ENCODE data around the gene MEX3D. TPM values are rescaled to one million over a fixed set of nuclear protein-coding genes. Genes with fewer than 3 reads are reported as not detected.

The MEX3D gene
- total RNA-seq, 1 experiment from 2014 or later: 69.2 TPM

DNA sequence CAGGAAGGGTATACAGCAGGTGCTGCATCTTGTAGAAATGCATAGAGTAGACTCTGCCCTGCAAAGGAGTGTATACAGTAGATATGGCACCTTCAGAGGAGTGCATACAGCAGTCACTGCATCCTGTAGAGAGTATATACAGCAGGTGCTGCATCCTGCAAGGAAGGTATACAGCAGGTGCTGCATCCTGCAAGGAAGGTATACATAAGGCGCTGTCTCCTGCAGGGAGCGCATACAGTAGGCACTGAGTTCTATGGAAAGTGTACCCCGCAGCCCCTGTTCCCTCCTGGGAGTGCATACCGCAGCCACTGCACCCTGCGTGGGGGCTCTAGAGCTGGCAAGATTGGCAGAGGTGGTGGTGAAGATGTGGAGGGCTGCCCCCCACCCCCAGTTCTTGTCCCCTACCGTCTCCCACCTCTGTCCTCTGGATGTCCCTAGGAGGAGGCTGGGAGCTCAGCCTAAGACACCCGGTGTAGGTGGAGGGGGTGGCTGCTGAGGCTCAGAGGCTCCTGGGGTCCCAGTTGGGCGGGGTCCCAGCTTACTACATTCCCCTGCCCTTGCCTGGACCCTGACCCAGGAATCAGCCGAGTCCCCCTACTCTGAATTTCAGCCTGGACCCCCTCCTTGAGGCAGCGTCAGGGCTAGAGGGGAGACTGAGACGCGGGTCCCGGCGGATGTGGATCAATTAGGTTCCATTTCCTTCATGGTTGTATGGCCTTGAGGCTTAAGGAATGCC lies 53.0 kb downstream of the MEX3D start:
- H3K79me2 ChIP-seq (ENCODE audit: insufficient read depth, low read length): peaks cover 10% of the 10 kb centered on the region; the same call in 1 of the 2 replicates
- POLR2A ChIA-PET: no interaction called here
- H4K20me1 ChIP-seq (ENCODE audit: insufficient read depth): no peaks in the 10 kb centered on the region
- H3K9me3 ChIP-seq (ENCODE audit: control insufficient read depth in 1 of 2, insufficient read depth in 1 of 2, low read depth in 1 of 2, low read length in 2 of 2): no peaks in the 10 kb centered on the region
- peaks cover 16 to 39% of the 10 kb centered on the region in 2 experiments for H3K4me1 ChIP-seq (ENCODE audit: control insufficient read depth in 1 of 2, insufficient read depth in 2 of 2, low read length in 2 of 2)
- no peak overlapping the region for H3K9ac ChIP-seq (ENCODE audit: low read length)
- BruUV-seq (replicated peaks): no TSS peak
- H3K27me3 ChIP-seq (ENCODE audit: insufficient read depth, low read length): no peaks in the 10 kb centered on the region
- H3K36me3 ChIP-seq (ENCODE audit: control insufficient read depth in 1 of 2, insufficient read depth in 2 of 2, low read length in 2 of 2): no peaks in the 10 kb centered on the region
- no peak overlapping the region for H3K4me3 ChIP-seq (replicated peaks in 1 of 2; ENCODE audit: low read depth in 1 of 2, low read length in 2 of 2)
- H3K9me2 ChIP-seq (ENCODE audit: insufficient read depth): no peaks in the 10 kb centered on the region
- RAD21 ChIA-PET (ENCODE audit: low non-redundant PET in 1 of 2, low total read pairs in 2 of 2, uncharacterized antibody in 2 of 2, unreplicated experiment in 2 of 2): no interaction called here
- H3K4me2 ChIP-seq (ENCODE audit: low read length): no peak overlapping the region
- no peak for ATAC-seq
- H3K27ac ChIP-seq (ENCODE audit: low read depth, low read length): no peak overlapping the region
- TF ChIP-seq FOSL1 (IDR thresholded peaks at IDR 0.05; ENCODE audit: low read depth) (no peak), ZFX (IDR thresholded peaks at IDR 0.05) (no peak), CTCF (IDR thresholded peaks at IDR 0.05 in 2 of 3, conservative IDR thresholded peaks at IDR 0.05 in 1 of 3; ENCODE audit: borderline replicate concordance in 1 of 3, insufficient read depth in 1 of 3, low read depth in 2 of 3, low read length in 2 of 3) (no peak), CBX3 (IDR thresholded peaks at IDR 0.05; ENCODE audit: low read depth) (no peak), CEBPB (IDR thresholded peaks at IDR 0.05; ENCODE audit: low read depth) (no peak), EZH2phosphoT487 (IDR thresholded peaks at IDR 0.05; ENCODE audit: borderline replicate concordance) (no peak), JUND (IDR thresholded peaks at IDR 0.05) (no peak)
- CTCF ChIA-PET: interaction anchor here (0.6 kb wide), 1 partner anchor 177 kb away, joined by 3 read pairs; no protein-coding TSS in a partner anchor
- DNase-seq (ENCODE audit: low read depth, low spot score): no peak
- no peak overlapping the region for H2AFZ ChIP-seq (ENCODE audit: low read depth, low read length, poor library complexity, severe bottlenecking)
- intact Hi-C loops (cut with micrococcal nuclease): no loop called here

DNA sequence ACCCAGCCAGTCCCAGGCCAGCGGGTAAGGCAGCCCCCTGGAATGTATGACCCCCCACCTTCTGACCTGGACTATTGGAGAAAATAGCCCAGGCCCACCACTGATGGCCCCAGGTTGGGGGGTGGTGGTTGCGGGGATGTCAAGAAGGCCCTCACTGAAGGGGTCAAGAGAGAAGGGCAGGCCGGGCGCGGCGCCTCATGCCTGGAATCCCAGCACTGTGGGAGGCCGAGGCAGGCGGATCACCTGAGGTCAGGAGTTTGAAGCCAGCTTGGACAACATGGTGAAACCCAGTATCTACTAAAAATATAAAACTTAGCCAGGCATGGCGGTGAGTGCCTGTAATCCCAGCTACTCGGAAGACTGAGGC lies 53.8 kb downstream of the MEX3D start:
- Histone ChIP-seq H3K36me3 (ENCODE audit: control insufficient read depth in 1 of 2, insufficient read depth in 2 of 2, low read length in 2 of 2) (no peaks in the 10 kb centered on the region), H3K4me3 (replicated peaks in 1 of 2; ENCODE audit: low read depth in 1 of 2, low read length in 2 of 2) (no peak overlapping the region; a peak in 1 of 4 replicates), H3K27ac (ENCODE audit: low read depth, low read length) (no peak overlapping the region), H3K79me2 (ENCODE audit: insufficient read depth, low read length) (peaks cover 10% of the 10 kb centered on the region; the same call in 1 of the 2 replicates), H2AFZ (ENCODE audit: low read depth, low read length, poor library complexity, severe bottlenecking) (no peak overlapping the region), H3K9me2 (ENCODE audit: insufficient read depth) (no peaks in the 10 kb centered on the region), H4K20me1 (ENCODE audit: insufficient read depth) (no peaks in the 10 kb centered on the region), H3K4me2 (ENCODE audit: low read length) (peak overlapping the region; percentile 97), H3K27me3 (ENCODE audit: insufficient read depth, low read length) (no peaks in the 10 kb centered on the region), H3K9me3 (ENCODE audit: control insufficient read depth in 1 of 2, insufficient read depth in 1 of 2, low read depth in 1 of 2, low read length in 2 of 2) (no peaks in the 10 kb centered on the region), H3K4me1 (ENCODE audit: control insufficient read depth in 1 of 2, insufficient read depth in 2 of 2, low read length in 2 of 2) (peaks cover 18 to 46% of the 10 kb centered on the region in 2 experiments), H3K9ac (ENCODE audit: low read length) (no peak overlapping the region)
- ChIA-PET CTCF (no interaction called here), POLR2A (no interaction called here), RAD21 (ENCODE audit: low non-redundant PET in 1 of 2, low total read pairs in 2 of 2, uncharacterized antibody in 2 of 2, unreplicated experiment in 2 of 2) (no interaction called here)
- DNase-seq (ENCODE audit: low read depth, low spot score) (no peak), ATAC-seq (no peak)
- intact Hi-C loops (cut with micrococcal nuclease): no loop called here
- no TSS peak for BruUV-seq (replicated peaks)
- TF ChIP-seq ATF3 (IDR thresholded peaks at IDR 0.05): no peak
- no peak for TF ChIP-seq EGR1 (IDR thresholded peaks at IDR 0.05; ENCODE audit: low read depth)
- TF ChIP-seq POLR2AphosphoS5 (IDR thresholded peaks at IDR 0.05; ENCODE audit: low read depth, low read length): no peak
- no peak for TF ChIP-seq EZH2phosphoT487 (IDR thresholded peaks at IDR 0.05; ENCODE audit: borderline replicate concordance)
- no peak for TF ChIP-seq CBX3 (IDR thresholded peaks at IDR 0.05; ENCODE audit: low read depth)
- TF ChIP-seq SRF (IDR thresholded peaks at IDR 0.05; ENCODE audit: low read depth): no peak
- TF ChIP-seq, protein P1, sequence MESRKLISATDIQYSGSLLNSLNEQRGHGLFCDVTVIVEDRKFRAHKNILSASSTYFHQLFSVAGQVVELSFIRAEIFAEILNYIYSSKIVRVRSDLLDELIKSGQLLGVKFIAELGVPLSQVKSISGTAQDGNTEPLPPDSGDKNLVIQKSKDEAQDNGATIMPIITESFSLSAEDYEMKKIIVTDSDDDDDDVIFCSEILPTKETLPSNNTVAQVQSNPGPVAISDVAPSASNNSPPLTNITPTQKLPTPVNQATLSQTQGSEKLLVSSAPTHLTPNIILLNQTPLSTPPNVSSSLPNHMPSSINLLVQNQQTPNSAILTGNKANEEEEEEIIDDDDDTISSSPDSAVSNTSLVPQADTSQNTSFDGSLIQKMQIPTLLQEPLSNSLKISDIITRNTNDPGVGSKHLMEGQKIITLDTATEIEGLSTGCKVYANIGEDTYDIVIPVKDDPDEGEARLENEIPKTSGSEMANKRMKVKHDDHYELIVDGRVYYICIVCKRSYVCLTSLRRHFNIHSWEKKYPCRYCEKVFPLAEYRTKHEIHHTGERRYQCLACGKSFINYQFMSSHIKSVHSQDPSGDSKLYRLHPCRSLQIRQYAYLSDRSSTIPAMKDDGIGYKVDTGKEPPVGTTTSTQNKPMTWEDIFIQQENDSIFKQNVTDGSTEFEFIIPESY (IDR thresholded peaks at IDR 0.05; ENCODE audit: extremely low read depth, insufficient replicate concordance, low read length): no peak
- TF ChIP-seq ZNF274 (IDR thresholded peaks at IDR 0.05; ENCODE audit: low read depth, low read length): no peak
- TF ChIP-seq CTCF (IDR thresholded peaks at IDR 0.05 in 2 of 3, conservative IDR thresholded peaks at IDR 0.05 in 1 of 3; ENCODE audit: borderline replicate concordance in 1 of 3, insufficient read depth in 1 of 3, low read depth in 2 of 3, low read length in 2 of 3): no peak

Measured in HCT116 (cell line).